Measurements from ENCODE around the gene OSBP2. TPM values are rescaled to one million over a fixed set of nuclear protein-coding genes. Genes with fewer than 3 reads are reported as not detected.
"Not testable (repeated sequence)": the region's sequence is repeated elsewhere in the genome, so short reads cannot be mapped to it uniquely, and the experiment has no call there.

Gene OSBP2
- total RNA-seq, 4 donors from 2014 or later, result 0.66 to 2.4 (median 1.6) TPM

GRCh38 chr22:30675436-30675835 lies 19.2 kb upstream of the OSBP2 start:
- WGBS, 2 donors, result 63 to 64% methylated on average over 9 of the region's 9 CpGs
- no peak for TF ChIP-seq EP300 (IDR thresholded peaks at IDR 0.05)

GRCh38 chr22:30676565-30676964 lies 18.1 kb upstream of the OSBP2 start:
- WGBS, 2 donors, result 72 to 80% methylated on average over 3 of the region's 3 CpGs

More at GRCh38 chr22:30675436-30675835, 19.2 kb upstream of the OSBP2 start:
- Histone ChIP-seq H3K27ac (no peak overlapping the region), H3K36me3 (no peaks in the 10 kb centered on the region), H3K4me3 (no peak overlapping the region), H3K9me3 (no peaks in the 10 kb centered on the region), H3K4me1 (peaks cover 0 to 10% (median 0%) of the 10 kb centered on the region in 4 donors), H3K27me3 (no peaks in the 10 kb centered on the region)
- DNase-seq (ENCODE audit: low spot score in 2 of 2), result no peak

GRCh38 chr22:30679895-30680690 lies 14.6 kb upstream of the OSBP2 start:
- DNase-seq (ENCODE audit: low spot score in 2 of 2); H3K4me1 ChIP-seq; H3K27me3 ChIP-seq; H3K36me3 ChIP-seq; H3K9me3 ChIP-seq; H3K27ac ChIP-seq; H3K4me3 ChIP-seq: not testable (repeated sequence)
- WGBS, 2 donors, result 80 to 85% methylated on average over 12 of the region's 12 CpGs

More at GRCh38 chr22:30676565-30676964, 18.1 kb upstream of the OSBP2 start:
- DNase-seq (ENCODE audit: low spot score in 2 of 2); H3K4me1 ChIP-seq; H3K27me3 ChIP-seq; H3K27ac ChIP-seq; H3K9me3 ChIP-seq; H3K4me3 ChIP-seq; H3K36me3 ChIP-seq: not testable (repeated sequence)

- Histone ChIP-seq H3K4me1 (peaks cover 0 to 10% (median 0%) of the 10 kb centered on the region in 4 donors), H3K9me3 (no peaks in the 10 kb centered on the region), H3K27me3 (no peaks in the 10 kb centered on the region), H3K36me3 (no peaks in the 10 kb centered on the region), H3K27ac (no peak overlapping the region), H3K4me3 (no peak overlapping the region)
- WGBS, 2 donors, result 94 to 100% methylated on average over 1 of the region's 1 CpG
- TF ChIP-seq POLR2A (IDR thresholded peaks at IDR 0.05) (no peak), EP300 (IDR thresholded peaks at IDR 0.05) (no peak), CTCF (IDR thresholded peaks at IDR 0.05) (no peak)
- no peak for DNase-seq (ENCODE audit: low spot score in 2 of 2)
Observed at GRCh38 chr22:30680991-30681770, 13.5 kb upstream of the OSBP2 start.

GRCh38 chr22:30681831-30682230 lies 12.8 kb upstream of the OSBP2 start:
- Histone ChIP-seq H3K4me3 (no peak overlapping the region), H3K27ac (no peak overlapping the region), H3K4me1 (peaks cover 0 to 10% (median 0%) of the 10 kb centered on the region in 4 donors), H3K9me3 (no peaks in the 10 kb centered on the region), H3K36me3 (no peaks in the 10 kb centered on the region), H3K27me3 (no peaks in the 10 kb centered on the region)
- 69 to 75% methylated on average over 2 of the region's 2 CpGs for WGBS, 2 donors
- TF ChIP-seq CTCF (IDR thresholded peaks at IDR 0.05) (no peak), POLR2A (IDR thresholded peaks at IDR 0.05) (no peak), EP300 (IDR thresholded peaks at IDR 0.05) (no peak)
- no peak for DNase-seq (ENCODE audit: low spot score in 2 of 2)

GRCh38 chr22:30685178-30685577 lies 9.5 kb upstream of the OSBP2 start:
- Histone ChIP-seq H3K27ac (no peak overlapping the region), H3K4me3 (no peak overlapping the region), H3K27me3 (no peaks in the 10 kb centered on the region), H3K36me3 (no peaks in the 10 kb centered on the region), H3K9me3 (no peaks in the 10 kb centered on the region), H3K4me1 (no peaks in the 10 kb centered on the region)
- WGBS, 2 donors, result 75 to 85% methylated on average over 7 of the region's 7 CpGs
- TF ChIP-seq EP300 (IDR thresholded peaks at IDR 0.05) (no peak), POLR2A (IDR thresholded peaks at IDR 0.05) (no peak), CTCF (IDR thresholded peaks at IDR 0.05) (no peak)
- DNase-seq (ENCODE audit: low spot score in 2 of 2), result no peak

Measured in tibial nerve (tissue), 4 donors.